Effector CD8-positive, alpha-beta T cell (primary cell): ENCODE measurements around the gene GTSE1.
"Not testable (repeated sequence)": the region's sequence is repeated elsewhere in the genome, so short reads cannot be mapped to it uniquely, and the experiment has no call there.

ENCODE experiments used
- DNase-seq: peaks from one replicate; lab custom pipeline; 2025; lab: John Stamatoyannopoulos, UW

The GTSE1 gene

DNA sequence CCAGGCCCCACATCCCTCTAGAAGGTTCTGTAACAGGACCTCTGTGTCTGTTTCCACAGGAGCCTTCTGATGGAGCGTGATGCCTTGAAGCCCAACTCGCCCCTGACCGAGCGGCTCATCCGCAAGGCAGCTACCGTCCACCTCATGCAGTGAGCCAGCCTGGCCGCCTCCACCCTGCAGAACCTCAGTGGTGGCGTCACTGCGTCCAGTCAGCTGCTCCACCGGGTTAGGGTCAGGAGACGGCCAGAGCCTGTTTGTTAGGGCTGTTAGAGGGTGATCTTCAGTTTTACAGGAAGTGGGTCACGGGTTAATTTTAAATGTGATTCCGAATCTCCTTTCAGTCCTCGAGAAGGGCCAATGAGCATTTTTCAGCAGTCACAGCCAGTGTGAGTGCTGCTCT is 3.9 kb upstream of the GTSE1 start:
- no peak for DNase-seq

- no peak for DNase-seq
These were observed 3.0 kb upstream of the GTSE1 start for GRCh38 chr22:46293577-46294260.

DNA sequence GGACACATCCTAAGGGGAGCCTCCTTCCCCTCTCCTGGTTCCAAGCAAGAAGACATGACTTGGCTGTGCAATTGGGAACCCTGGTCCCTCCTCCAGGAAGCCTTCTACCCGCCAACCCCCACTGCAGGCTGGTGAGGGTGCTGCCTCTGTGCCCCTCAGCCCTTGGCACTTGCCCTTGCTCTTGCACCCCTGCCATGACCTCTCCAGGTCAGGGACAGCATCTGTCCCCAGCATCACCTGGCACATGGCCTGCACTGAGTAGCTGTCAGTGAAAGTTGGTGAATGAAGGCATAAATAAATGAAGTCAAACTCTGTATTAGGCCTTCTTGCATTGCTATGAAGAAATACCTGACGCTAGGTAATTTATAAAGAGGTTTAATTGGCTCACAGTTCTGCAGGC is 1.9 kb upstream of the GTSE1 start:
- no peak for DNase-seq

DNA sequence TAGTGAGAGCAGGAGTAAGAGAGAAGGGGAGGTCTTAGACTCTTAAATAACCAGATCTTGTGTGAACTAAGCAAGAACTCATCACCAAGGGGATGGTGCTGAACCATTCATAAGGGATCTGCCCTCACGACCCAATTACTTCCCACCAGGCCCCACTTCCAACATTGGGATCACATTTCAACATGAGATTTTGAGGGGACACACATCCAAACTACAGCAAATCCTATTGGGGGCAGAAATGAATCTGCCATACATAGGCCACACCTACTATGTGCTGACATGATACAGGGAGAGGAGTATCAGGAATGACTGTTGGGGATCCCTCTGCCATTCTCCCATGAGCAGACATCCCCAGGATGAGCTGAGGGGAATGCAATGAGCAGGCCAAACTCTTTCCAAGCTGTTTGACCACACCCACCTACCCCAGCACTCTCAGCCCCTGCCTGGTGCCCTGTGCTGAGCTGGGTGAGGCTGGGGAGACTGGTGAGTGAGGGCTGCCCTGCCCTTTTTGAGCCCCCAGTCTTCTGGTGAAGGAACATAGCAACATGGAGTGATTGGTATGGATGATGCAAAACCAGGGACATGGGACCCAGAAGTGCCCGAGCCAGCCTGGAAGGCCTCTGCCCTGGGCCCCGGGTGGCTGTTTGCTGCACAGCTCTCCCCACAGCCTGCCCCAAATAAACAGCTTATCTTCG is 1.2 kb upstream of the GTSE1 start:
- no peak for DNase-seq

- no peak for DNase-seq
These were observed 612 bp downstream of the GTSE1 start for GRCh38 chr22:46297151-46297812.

DNA sequence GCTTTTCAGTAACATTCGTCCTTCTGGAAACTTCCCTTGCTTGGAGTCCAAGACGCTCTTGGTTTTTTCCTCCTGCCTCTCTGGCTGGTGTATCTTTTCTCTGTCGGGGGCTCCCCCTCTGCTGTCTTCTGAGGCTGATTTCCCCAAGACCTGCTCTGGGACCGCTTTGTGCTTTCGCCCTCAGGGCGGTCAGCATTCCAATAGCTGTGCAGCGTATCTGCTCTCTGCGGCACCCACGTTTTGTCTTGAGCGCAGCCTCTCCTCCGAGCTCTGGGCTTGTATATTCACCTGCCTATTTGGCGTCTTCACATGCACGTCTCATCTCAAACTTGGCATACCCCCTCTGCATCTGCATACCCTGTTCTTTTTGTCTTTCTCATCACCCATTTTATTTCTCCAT is 2.4 kb downstream of the GTSE1 start:
- DNase-seq, result no peak

GRCh38 chr22:46300491-46300890 is 3.8 kb downstream of the GTSE1 start:
- DNase-seq, result no peak

DNA sequence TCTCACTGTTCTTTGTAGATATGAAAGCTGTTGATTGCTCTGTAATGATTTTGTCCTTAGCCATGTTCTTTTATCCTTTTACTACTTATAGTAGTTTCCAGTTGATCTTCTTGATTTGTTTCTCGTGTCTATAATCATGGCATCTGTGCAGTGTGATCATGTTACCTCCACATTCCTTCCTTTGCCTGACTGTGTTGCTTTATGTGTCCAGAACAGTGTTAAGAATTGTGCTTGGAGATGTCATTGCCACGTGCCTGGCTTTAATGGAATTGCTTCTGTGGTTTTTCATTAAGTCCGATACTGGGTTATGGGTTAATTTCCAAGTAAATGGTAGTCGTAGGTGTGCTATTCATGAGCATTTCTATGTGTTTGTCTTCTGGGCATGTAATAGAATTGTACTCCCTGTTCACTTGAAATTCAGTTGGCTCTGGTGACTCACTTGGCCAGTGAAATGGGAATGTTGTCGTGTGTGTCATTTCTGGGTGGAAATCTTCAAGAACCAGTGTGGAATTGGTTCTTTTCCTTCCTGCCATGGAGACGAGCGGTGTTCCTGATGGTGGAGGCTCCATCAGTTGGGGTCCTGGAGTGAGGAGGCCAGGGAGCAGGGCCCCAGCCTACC is 6.8 kb downstream of the GTSE1 start:
- DNase-seq, result no peak

- DNase-seq, result no peak
These were observed 11.8 kb downstream of the GTSE1 start for GRCh38 chr22:46308283-46308988.

DNA sequence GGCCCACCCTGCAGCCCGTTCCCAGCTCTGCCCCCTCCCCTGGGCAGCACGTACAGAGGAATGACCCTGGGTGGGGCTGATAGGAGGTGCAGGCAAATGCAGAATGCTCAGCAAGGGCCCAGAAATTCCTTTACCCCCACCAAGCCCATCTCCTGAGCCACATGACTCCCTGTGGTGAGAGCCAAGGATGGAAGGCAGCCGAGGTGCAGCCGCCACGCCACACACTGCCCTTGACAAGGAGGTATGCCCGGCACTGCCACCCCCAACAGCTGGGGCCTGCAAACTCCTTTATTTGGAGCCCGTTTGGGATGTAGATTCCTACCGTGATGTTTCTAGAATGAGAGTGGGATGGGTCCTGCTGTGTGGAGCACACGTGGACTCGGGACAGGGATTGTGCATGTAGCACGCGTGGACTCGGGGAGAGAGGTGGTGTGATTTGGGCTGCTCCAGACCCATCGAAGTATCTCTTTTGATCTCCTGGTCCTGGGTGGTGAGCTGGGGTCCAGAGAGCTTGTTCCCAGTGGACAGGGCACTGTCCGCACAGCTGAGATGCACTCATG is 12.9 kb downstream of the GTSE1 start:
- DNase-seq, result no peak

DNA sequence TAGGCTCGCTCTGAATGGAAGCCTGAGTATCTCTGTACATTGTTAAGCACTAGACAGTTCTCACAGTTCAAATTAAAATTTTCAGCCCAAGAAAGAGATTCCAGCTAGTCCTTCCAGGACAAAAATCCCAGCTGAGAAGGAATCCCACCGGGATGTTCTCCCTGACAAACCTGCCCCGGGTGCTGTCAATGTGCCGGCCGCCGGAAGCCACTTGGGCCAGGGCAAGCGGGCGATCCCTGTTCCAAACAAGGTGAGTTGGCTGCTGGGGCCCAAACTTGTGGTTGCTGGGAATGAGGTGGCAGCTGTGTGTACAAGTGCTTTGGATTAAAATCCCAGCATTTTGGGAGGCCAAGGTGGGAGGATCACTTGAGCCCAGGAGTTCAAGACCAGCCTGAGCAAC is 15.4 kb downstream of the GTSE1 start:
- DNase-seq, result no peak

DNA sequence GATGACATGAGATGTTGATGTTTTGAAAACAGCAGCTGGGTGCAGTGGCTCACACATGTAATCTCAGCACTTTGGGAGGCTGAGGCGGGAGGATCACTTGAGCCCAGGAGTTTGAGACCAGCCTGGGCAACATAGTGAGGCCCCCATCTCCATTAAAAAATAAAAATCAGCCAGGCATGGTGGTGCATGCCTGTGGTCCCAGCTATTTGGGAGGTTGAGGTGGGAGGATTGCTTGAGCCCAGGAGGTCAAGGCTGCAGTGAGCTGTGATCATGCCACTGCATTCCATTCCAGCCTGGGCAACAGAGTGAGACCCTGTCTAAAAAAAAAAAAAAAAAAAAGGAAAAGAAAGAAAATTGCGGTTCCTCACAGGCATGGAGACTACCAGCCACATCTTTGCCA is 16.2 kb downstream of the GTSE1 start:
- not testable (repeated sequence) for DNase-seq

DNA sequence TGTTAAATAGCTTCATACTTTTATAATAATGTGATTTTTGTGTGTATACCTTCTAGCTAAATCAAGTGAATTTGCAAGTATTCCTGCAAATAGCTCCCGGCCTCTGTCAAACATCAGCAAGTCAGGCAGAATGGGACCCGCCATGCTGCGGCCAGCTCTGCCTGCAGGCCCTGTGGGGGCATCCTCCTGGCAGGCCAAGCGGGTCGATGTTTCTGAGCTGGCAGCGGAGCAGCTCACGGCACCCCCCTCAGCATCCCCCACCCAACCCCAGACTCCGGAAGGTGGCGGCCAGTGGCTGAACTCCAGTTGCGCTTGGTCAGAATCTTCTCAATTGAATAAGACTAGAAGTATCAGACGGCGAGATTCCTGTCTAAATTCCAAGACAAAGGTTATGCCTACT is 19.3 kb downstream of the GTSE1 start:
- DNase-seq, result no peak

GRCh38 chr22:46317646-46318045 is 21.0 kb downstream of the GTSE1 start:
- DNase-seq, result no peak

- DNase-seq, result no peak
These were observed 21.9 kb downstream of the GTSE1 start for GRCh38 chr22:46318576-46318975.

- DNase-seq, result no peak
These were observed 22.6 kb downstream of the GTSE1 start for GRCh38 chr22:46319319-46319718.

DNA sequence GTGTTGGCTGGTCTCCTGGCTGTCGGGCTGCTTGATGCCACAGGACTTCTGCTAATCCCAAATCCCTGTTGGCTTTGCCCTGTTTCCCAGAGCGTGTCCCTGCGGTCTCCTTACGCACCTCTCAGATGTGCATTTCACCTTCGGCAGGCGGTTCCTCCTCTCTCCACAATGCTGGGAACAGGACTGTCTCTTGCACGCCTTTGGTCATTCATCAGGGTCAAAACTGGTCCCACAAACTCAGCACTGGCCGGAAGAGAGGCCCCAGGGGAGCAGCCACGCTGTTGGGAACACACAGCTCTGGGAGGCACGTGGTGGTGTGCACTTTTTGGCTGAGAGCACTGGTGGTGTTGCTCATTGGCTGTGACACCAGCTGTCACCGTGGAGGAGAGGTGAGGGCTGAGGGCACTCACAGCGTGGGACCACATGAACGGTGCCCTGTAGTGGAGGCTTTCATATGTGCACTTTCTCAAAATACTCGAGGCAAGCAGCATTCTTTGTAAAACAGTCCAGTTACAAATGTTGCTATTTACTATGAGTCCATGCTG is 23.6 kb downstream of the GTSE1 start:
- no peak for DNase-seq

DNA sequence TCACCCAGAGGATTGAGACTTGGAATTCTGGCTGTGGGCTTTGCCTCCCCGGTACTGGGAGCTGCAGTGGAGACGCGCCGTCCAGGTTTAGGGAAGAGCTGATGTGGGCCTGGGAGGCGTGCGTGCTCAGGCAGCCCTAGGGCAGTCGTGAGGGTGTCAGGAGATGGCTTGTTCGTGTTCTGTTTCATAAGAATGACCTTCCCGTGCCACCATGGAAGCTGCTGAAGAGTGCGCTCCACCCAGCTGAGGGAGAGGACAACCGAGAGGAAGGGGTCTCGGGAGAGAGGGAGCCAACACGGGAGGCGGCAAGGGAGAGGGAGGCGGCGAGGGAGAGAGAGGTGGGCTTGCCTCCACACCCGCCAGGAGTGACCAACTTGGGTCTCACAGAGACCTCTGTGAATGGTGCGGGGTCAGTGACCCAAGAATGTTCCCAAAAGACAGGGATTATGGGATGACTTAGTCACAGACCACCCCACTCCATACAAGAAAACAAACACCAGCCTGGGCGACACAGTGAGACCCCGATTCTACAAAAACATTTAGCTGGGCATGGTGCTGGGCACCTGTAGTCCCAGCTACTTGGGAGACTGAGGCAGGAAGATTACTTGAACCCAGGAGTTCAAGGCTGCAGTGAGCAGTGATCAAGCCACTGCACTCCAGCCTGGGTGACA is 24.2 kb downstream of the GTSE1 start:
- DNase-seq, result no peak

DNA sequence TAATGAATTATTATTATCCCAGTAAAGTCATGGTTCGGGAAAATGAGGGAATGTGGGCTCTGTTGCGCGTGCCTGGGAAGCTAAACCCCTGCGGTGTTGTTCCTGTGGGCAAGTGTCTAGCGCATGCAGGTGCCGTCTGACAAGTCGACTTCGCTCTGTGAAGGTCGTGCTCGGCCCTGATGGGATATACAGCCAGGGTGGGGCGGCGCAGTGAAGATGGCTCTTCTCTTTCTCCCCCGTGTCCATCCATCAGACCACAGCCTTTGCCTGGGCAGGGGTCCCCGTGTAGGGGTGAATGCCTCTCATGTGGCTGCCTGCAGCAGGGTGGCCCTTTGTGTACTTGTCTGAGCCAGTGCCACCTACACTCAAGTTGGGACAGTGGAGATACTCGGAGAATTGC is 26.0 kb downstream of the GTSE1 start:
- DNase-seq, result no peak

DNA sequence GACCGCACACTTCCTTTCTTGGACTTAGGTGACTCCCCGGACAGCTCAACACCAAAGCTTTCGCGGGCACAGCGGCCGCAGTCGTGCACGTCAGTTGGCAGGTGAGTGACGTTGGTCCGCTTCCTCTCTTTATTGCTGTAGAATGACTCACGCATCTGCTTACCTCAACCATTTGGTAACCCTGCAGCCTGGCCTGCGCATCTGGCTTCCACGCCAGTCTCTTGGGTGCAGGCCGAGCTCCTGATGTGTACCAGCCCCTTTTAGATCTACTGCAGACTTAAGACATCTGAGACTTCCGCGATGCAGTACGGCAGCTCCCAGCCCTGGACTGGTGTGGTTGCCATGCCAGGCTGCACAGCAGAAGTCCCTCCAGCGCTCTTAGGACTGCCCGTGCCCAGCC is 26.5 kb downstream of the GTSE1 start:
- no peak for DNase-seq

- DNase-seq, result no peak
These were observed 29.5 kb downstream of the GTSE1 start for GRCh38 chr22:46326066-46326680.
